GM12892 (cell line): ENCODE measurements around the gene CSE1L.

Source experiments
- POLR2A ChIP-seq: IDR thresholded peaks from 2 replicates; pipeline ENCODE4 v1.6.1; 2011; ENCODE audit warnings: low read depth, low read length, control low read depth
- POLR2AphosphoS5 ChIP-seq: IDR thresholded peaks from 2 replicates; pipeline ENCODE4 v1.6.1; 2011; ENCODE audit warnings: low read depth, low read length, control low read depth
- TAF1 ChIP-seq: IDR thresholded peaks from 2 replicates; pipeline ENCODE4 v1.6.1; 2011; ENCODE audit warnings: low read depth, mild to moderate bottlenecking, control low read depth, low read length, borderline replicate concordance

GRCh38 chr20:49045440-49046086, 549 bp upstream of the CSE1L start:
- no peak for TF ChIP-seq POLR2A
- TF ChIP-seq POLR2AphosphoS5 = no peak
- TF ChIP-seq TAF1 = no peak
